Sigmoid colon (tissue), 7 donors: ENCODE results near the gene HIVEP3. TPM values are rescaled to one million over a fixed set of nuclear protein-coding genes. Genes with fewer than 3 reads are reported as not detected.

Experiments used
- DNase-seq: peaks from one replicate; pipeline ENCODE4 v3.0.0-alpha.2; 2019
- H3K27ac ChIP-seq, 4 donors: fragments of 200-600 bp; sonication (generic); one replicate each; pipeline ENCODE4 v1.5.1; 2016 to 2019; ENCODE audit warnings: mild to moderate bottlenecking in 1 of 4
- H3K27me3 ChIP-seq, 3 donors: fragments of 200-600 bp; sonication (generic); one replicate each; pipeline ENCODE4 v1.5.1; 2019; ENCODE audit warnings: mild to moderate bottlenecking in 1 of 3
- H3K36me3 ChIP-seq, 4 donors: fragments of 200-600 bp; sonication (generic); one replicate each; pipeline ENCODE4 v1.5.1; 2016 to 2019
- H3K4me1 ChIP-seq, 4 donors: fragments of 200-600 bp; sonication (generic); one replicate each; pipeline ENCODE4 v1.5.1; 2017 to 2019
- H3K4me3 ChIP-seq, 4 donors: fragments of 200-600 bp; sonication (generic); one replicate each; pipeline ENCODE4 v1.5.1; 2017 to 2019; ENCODE audit warnings: mild to moderate bottlenecking in 2 of 4, moderate library complexity in 1 of 4
- H3K9me3 ChIP-seq, 4 donors: fragments of 200-600 bp in 3 of 4; sonication (generic) in 3 of 4; one replicate each; pipeline versions ENCODE4 v1.5.1 to v1.6.1; 2013 to 2019
- EP300 ChIP-seq, 4 donors: sonication (generic); formaldehyde crosslinking; IDR thresholded peaks; one replicate each; pipeline ENCODE4 v1.6.1; 2017; ENCODE audit warnings: antibody characterized with exemption in 4 of 4
- POLR2A ChIP-seq, 2 donors: fragments of 450-650 bp; IDR thresholded peaks; one replicate each; pipeline ENCODE4 v1.6.1; 2016; ENCODE audit warnings: antibody characterized with exemption in 2 of 2, mild to moderate bottlenecking in 2 of 2, moderate library complexity in 2 of 2
- POLR2AphosphoS5 ChIP-seq, 4 donors: sonication (generic); formaldehyde crosslinking; IDR thresholded peaks; one replicate each; pipeline ENCODE4 v1.6.1; 2017; ENCODE audit warnings: antibody characterized with exemption in 4 of 4
- WGBS, 2 donors: extraction: QIAGEN DNeasy Blood & Tissue Kit; methylation state at CpG; one replicate each; pipeline ENCODE4 v1.1.7; 2013; 5-methylcytosine and 5-hydroxymethylcytosine counted together
- intact Hi-C: fragments of 100-400 bp; cut with DNase I; formaldehyde crosslinking; loops from one replicate; pipeline ENCODE4 v1.15.1; 2023
- polyA plus RNA-seq, 3 donors: library from polyadenylated mRNA; stranded (reverse); fragments of 200-250 nt; gene quantifications; one replicate each; pipeline ENCODE4 v1.2.3, GENCODE V29; 2013
- total RNA-seq, 4 donors: library from RNA; depleted of rRNA; stranded (reverse); fragments of >200 nt; gene quantifications; one replicate each; pipeline ENCODE4 v1.1.0, GENCODE V29; 2016
- TF ChIP-seq, protein P1 (sequence below), 4 experiments: fragments of 450-650 bp in 3 of 4; fragments of 200-600 bp in 1 of 4; IDR thresholded peaks; one replicate each; pipeline ENCODE4 v1.5.1; 2016 to 2019; ENCODE audit warnings: antibody characterized with exemption in 4 of 4, mild to moderate bottlenecking in 3 of 4, moderate library complexity in 2 of 4
- donor health status: healthy with polysubstance abuse.
- donor health status: Bipolar disorder and iron deficiency.
- donor health status: healthy.

HIVEP3 gene
- total and polyA plus RNA-seq, 7 donors, result 1.4 to 7.8 (median 3.2) TPM

DNA sequence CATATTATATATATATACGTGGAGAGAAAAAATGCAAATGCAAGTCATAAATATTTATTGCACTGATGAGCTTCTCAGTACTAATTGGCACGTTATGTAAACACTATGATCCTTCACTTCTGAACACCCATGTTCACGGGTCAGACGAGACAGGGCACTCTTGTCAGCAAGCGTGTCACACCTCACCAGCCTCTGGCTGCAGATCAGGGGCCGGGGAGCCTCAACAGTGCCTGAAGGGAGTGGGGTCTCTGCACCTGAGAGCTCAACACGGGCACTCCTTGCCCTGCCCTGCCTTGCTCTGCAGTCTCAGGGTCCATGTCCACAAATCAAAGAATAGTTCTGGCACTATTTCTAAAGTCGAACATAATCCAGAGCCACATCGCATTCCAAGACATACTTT lies 409 bp upstream of the HIVEP3 start:
- Histone ChIP-seq H3K27ac (no peak overlapping the region), H3K4me3 (peak overlapping the region in 2 of 4 donors; percentile 71 to 85), H3K9me3 (peaks cover 0 to 2% (median under 1%) of the 10 kb centered on the region in 4 donors), H3K36me3 (no peaks in the 10 kb centered on the region), H3K27me3 (no peaks in the 10 kb centered on the region), H3K4me1 (peaks cover 0 to 35% (median 29%) of the 10 kb centered on the region in 4 donors)
- intact Hi-C loops, result loop anchor here (2.0 kb wide), 1 partner anchor 116 kb away; no protein-coding TSS in a partner anchor
- no peak for DNase-seq
- TF ChIP-seq POLR2A (IDR thresholded peaks at IDR 0.05), result no peak
- TF ChIP-seq POLR2AphosphoS5 (IDR thresholded peaks at IDR 0.05), result no peak
- TF ChIP-seq, protein P1, sequence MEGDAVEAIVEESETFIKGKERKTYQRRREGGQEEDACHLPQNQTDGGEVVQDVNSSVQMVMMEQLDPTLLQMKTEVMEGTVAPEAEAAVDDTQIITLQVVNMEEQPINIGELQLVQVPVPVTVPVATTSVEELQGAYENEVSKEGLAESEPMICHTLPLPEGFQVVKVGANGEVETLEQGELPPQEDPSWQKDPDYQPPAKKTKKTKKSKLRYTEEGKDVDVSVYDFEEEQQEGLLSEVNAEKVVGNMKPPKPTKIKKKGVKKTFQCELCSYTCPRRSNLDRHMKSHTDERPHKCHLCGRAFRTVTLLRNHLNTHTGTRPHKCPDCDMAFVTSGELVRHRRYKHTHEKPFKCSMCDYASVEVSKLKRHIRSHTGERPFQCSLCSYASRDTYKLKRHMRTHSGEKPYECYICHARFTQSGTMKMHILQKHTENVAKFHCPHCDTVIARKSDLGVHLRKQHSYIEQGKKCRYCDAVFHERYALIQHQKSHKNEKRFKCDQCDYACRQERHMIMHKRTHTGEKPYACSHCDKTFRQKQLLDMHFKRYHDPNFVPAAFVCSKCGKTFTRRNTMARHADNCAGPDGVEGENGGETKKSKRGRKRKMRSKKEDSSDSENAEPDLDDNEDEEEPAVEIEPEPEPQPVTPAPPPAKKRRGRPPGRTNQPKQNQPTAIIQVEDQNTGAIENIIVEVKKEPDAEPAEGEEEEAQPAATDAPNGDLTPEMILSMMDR (IDR thresholded peaks at IDR 0.05), result no peak
- WGBS, 2 donors, result 50 to 65% methylated on average over 9 of the region's 9 CpGs

DNA sequence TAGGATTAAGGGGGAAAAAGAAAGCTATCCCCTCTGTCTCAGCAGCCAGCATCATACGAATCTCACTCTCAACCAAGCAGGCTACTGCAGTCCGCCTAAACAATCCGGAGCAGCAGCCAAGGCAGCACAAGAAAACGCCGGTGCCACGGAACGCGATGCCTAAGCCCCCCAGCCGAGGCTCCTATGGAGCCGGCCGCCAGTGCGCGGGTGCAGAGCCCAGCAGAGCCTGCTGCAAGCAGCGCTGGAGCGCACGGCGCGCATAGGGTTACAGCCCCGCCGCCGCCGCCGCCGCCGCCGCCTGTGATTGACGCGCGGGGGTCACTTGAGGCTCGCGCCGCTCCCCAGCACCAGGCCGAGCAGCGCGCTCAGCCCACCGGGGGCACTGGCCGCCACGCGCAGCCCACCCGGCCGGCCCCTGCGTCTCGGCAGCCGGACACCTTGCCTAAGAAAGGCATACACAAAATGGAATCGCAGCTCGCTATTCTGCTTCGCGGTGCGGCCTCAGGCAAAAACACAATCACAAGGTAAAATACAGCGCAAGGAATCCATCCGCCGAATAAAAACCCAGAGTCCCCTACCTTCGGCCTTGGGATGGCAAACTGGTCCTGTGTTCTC lies 780 bp downstream of the HIVEP3 start:
- no peaks in the 10 kb centered on the region for H3K36me3 ChIP-seq
- DNase-seq, result no peak
- peaks cover 0 to 35% (median 29%) of the 10 kb centered on the region in 4 donors for H3K4me1 ChIP-seq
- H3K9me3 ChIP-seq, result no peaks in the 10 kb centered on the region
- intact Hi-C loops, result loop anchor here (2.0 kb wide), 1 partner anchor 117 kb away; no protein-coding TSS in a partner anchor
- peak overlapping the region; percentile 44 to 85 (median 62) for H3K4me3 ChIP-seq
- H3K27ac ChIP-seq, result peak overlapping the region; percentile 60 to 73 (median 68)
- WGBS, 2 donors, result 1 to 5% methylated on average over 53 of the region's 53 CpGs
- no peaks in the 10 kb centered on the region for H3K27me3 ChIP-seq
- TF ChIP-seq POLR2AphosphoS5 (IDR thresholded peaks at IDR 0.05) (no peak), POLR2A (IDR thresholded peaks at IDR 0.05) (no peak)
- TF ChIP-seq, protein P1 (IDR thresholded peaks at IDR 0.05), result no peak

DNA sequence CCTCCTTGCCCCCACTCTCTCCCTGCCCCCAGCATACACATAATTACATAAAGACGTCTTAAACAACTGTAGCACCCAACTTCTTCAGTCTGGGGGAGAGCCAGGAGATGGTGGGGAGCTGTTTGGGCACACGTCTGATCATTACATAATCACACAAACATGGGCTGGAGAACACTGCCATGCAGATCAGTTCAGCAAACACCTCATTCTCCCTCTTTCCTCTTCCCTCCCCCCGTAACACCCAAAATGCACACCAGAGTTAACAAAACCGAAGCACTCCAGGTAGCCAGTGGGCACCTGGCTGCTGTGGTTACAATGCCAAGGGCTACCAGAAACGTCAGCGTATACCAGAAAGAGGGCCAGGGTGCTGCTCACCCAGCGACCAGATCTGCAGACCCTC lies 1.6 kb downstream of the HIVEP3 start:
- H3K4me3 ChIP-seq, result peak overlapping the region in 2 of 4 donors; percentile 71 to 85
- H3K27ac ChIP-seq, result no peak overlapping the region
- H3K9me3 ChIP-seq, result no peaks in the 10 kb centered on the region
- peaks cover 0 to 35% (median 29%) of the 10 kb centered on the region in 4 donors for H3K4me1 ChIP-seq
- intact Hi-C loops, result no loop called here
- TF ChIP-seq EP300 (IDR thresholded peaks at IDR 0.05) (no peak), POLR2AphosphoS5 (IDR thresholded peaks at IDR 0.05) (no peak), POLR2A (IDR thresholded peaks at IDR 0.05) (no peak)
- TF ChIP-seq, protein P1 (IDR thresholded peaks at IDR 0.05), result no peak
- H3K27me3 ChIP-seq, result no peaks in the 10 kb centered on the region
- 62 to 68% methylated on average over 7 of the region's 7 CpGs for WGBS, 2 donors
- no peaks in the 10 kb centered on the region for H3K36me3 ChIP-seq
- no peak for DNase-seq

DNA sequence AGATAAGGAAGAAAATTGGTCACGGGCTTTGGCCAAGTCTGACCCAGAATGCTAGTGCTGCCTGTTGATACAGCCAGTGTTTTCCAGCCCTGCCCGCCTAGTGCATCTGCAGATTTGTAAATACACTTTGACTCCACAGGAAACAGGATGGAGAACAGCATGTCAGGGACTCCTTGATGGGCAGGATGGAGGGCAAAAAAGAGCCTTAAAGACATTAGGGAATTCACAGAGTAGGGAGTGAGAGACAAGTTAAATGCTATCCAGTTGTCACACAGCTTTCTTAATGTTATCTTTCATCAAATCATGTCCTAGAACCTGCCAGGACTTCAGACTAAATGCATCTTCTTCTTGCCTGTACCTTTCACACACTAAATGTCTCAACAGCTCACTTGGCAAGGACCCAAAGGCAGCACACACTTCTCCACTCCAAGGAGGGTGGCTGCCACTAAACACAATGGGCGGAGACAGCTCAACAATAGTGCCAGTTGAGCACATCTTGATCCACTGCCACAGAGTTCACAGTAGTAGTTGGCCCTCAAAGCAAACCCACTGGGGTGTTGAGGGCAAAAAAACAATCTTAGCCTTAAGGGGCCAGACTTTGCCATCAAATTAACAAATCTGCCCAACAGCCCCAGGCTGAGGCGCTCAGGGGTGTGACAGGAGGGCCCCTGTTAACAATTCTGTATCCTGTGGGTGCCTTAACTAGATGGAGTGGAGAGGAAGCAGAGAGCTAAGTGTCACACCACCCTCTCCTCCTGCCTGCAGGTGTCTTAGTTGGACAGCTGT lies 2.7 kb downstream of the HIVEP3 start:
- Histone ChIP-seq H3K27me3 (no peaks in the 10 kb centered on the region), H3K27ac (no peak overlapping the region), H3K9me3 (no peaks in the 10 kb centered on the region), H3K4me3 (no peak overlapping the region), H3K4me1 (peaks cover 0 to 35% (median 29%) of the 10 kb centered on the region in 4 donors), H3K36me3 (no peaks in the 10 kb centered on the region)
- intact Hi-C loops, result no loop called here
- TF ChIP-seq EP300 (IDR thresholded peaks at IDR 0.05), result no peak
- no peak for TF ChIP-seq POLR2AphosphoS5 (IDR thresholded peaks at IDR 0.05)
- TF ChIP-seq, protein P1 (IDR thresholded peaks at IDR 0.05), result no peak
- no peak for TF ChIP-seq POLR2A (IDR thresholded peaks at IDR 0.05)
- 42 to 65% methylated on average over 4 of the region's 4 CpGs for WGBS, 2 donors
- no peak for DNase-seq
